22Rv1 (cell line): ENCODE data around the gene WEE2.

Experiments used
- CTCF ChIP-seq: fragments of 450-650 bp; IDR thresholded peaks from 2 replicates; pipeline ENCODE4 v1.5.1; 2017; ENCODE audit warnings: mild to moderate bottlenecking
- ZFX ChIP-seq: fragments of 450-650 bp; IDR thresholded peaks from 2 replicates; pipeline ENCODE4 v1.6.1; 2017; ENCODE audit warnings: antibody characterized with exemption, borderline replicate concordance

DNA sequence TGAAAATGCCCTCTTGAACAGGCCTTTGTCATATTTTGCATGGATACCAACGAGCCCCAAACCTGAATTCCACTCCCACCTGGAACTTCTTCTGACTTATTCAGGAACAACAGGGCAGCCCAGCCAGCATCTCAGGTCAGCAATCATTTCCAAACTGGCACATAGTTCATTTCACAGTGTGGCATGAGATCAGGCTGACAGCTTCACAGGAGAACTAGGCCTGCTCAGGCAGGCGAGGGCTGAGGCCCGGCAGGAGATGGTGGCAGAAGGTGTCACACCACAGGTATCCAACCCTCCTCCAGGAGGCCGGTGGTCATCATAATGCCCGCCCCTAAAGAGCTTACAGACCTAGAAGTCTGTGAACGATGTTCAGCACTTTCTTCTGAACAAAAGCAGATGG lies 48.7 kb upstream of the WEE2 start:
- TF ChIP-seq CTCF (no peak), ZFX (no peak)
